ENCODE measurements around the gene MCEMP1. TPM values are rescaled to one million over a fixed set of nuclear protein-coding genes. Genes with fewer than 3 reads are reported as not detected.
A peak's percentile ranks its signal among the peaks of the same experiment; 100 is the strongest.

The MCEMP1 gene
- total and polyA plus RNA-seq, 2 donors from 2014 or later = 0.28 to 0.38 TPM

GRCh38 chr19:7636691-7637373 lies 40.1 kb upstream of the MCEMP1 start, which contains the start of gene STXBP2:
STXBP2 (plus strand) TSS chr19:7637110; CDS start chr19:7637150, 40 bp downstream.
- DNase-seq = peak; percentile 76 to 94 (median 82)
- Histone ChIP-seq H3K4me3 (ENCODE audit: low read length in 3 of 3) (peak within 1 kb of the TSS; percentile 57 to 78 (median 75)), H3K27ac (ENCODE audit: low read depth in 2 of 2, low read length in 2 of 2) (peak within 1 kb of the TSS in 1 of 2 donors; percentile 65), H3K9me3 (ENCODE audit: control insufficient read depth in 2 of 3, insufficient read depth in 1 of 3, low read length in 3 of 3) (no peaks in the 10 kb centered on the region), H3K9ac (ENCODE audit: low read length in 3 of 3) (peak within 1 kb of the TSS in 1 of 3 donors; percentile 61), H3K27me3 (ENCODE audit: control insufficient read depth, insufficient read depth, low read length) (no peaks in the 10 kb centered on the region), H3K4me1 (ENCODE audit: control insufficient read depth in 2 of 3, insufficient read depth in 2 of 3, low read depth in 1 of 3, low read length in 3 of 3) (peaks cover 0 to 17% (median 0%) of the 10 kb centered on the region in 3 donors), H3K36me3 (ENCODE audit: control insufficient read depth in 2 of 3, insufficient read depth in 3 of 3, low read length in 3 of 3) (peaks cover 0 to 10% (median 5%) of the 10 kb centered on the region in 3 donors)
- intact Hi-C loops (cut with DNase I) = no loop called here
- no peak for FAIRE-seq
- TF ChIP-seq CTCF (IDR thresholded peaks at IDR 0.05; ENCODE audit: borderline replicate concordance, extremely low read depth, insufficient read depth) = no peak

GRCh38 chr19:7637374-7638256 lies 39.3 kb upstream of the MCEMP1 start:
- Histone ChIP-seq H3K9ac (ENCODE audit: low read length in 3 of 3) (peak overlapping the region in 1 of 3 donors; percentile 61), H3K9me3 (ENCODE audit: control insufficient read depth in 2 of 3, insufficient read depth in 1 of 3, low read length in 3 of 3) (no peaks in the 10 kb centered on the region), H3K27ac (ENCODE audit: low read depth in 2 of 2, low read length in 2 of 2) (peak overlapping the region in 1 of 2 donors; percentile 65), H3K36me3 (ENCODE audit: control insufficient read depth in 2 of 3, insufficient read depth in 3 of 3, low read length in 3 of 3) (peaks cover 0 to 10% (median 5%) of the 10 kb centered on the region in 3 donors), H3K27me3 (ENCODE audit: control insufficient read depth, insufficient read depth, low read length) (no peaks in the 10 kb centered on the region), H3K4me1 (ENCODE audit: control insufficient read depth in 2 of 3, insufficient read depth in 2 of 3, low read depth in 1 of 3, low read length in 3 of 3) (peaks cover 0 to 17% (median 0%) of the 10 kb centered on the region in 3 donors), H3K4me3 (ENCODE audit: low read length in 3 of 3) (peak overlapping the region; percentile 33 to 78 (median 75))
- no peak for TF ChIP-seq CTCF (IDR thresholded peaks at IDR 0.05; ENCODE audit: borderline replicate concordance, extremely low read depth, insufficient read depth)
- intact Hi-C loops (cut with DNase I) = no loop called here
- no peak for FAIRE-seq
- DNase-seq = peak in 3 of 5 donors; percentile 13 to 85 (median 30)

GRCh38 chr19:7638802-7639465 lies 38.0 kb upstream of the MCEMP1 start:
- DNase-seq (no peak), FAIRE-seq (no peak)
- intact Hi-C loops (cut with DNase I) = no loop called here

More at GRCh38 chr19:7638802-7639465, 38.0 kb upstream of the MCEMP1 start:
- Histone ChIP-seq H3K27ac (ENCODE audit: low read depth in 2 of 2, low read length in 2 of 2) (no peak overlapping the region), H3K4me1 (ENCODE audit: control insufficient read depth in 2 of 3, insufficient read depth in 2 of 3, low read depth in 1 of 3, low read length in 3 of 3) (peaks cover 0 to 17% (median 0%) of the 10 kb centered on the region in 3 donors), H3K9me3 (ENCODE audit: control insufficient read depth in 2 of 3, insufficient read depth in 1 of 3, low read length in 3 of 3) (no peaks in the 10 kb centered on the region), H3K36me3 (ENCODE audit: control insufficient read depth in 2 of 3, insufficient read depth in 3 of 3, low read length in 3 of 3) (peaks cover 0 to 10% (median 5%) of the 10 kb centered on the region in 3 donors), H3K27me3 (ENCODE audit: control insufficient read depth, insufficient read depth, low read length) (no peaks in the 10 kb centered on the region), H3K4me3 (ENCODE audit: low read length in 3 of 3) (no peak overlapping the region), H3K9ac (ENCODE audit: low read length in 3 of 3) (no peak overlapping the region)
- TF ChIP-seq CTCF (IDR thresholded peaks at IDR 0.05; ENCODE audit: borderline replicate concordance, extremely low read depth, insufficient read depth) = no peak
